ENCODE data around the gene MYL11. TPM values are rescaled to one million over a fixed set of nuclear protein-coding genes. Genes with fewer than 3 reads are reported as not detected.
"Not testable (repeated sequence)": the region's sequence is repeated elsewhere in the genome, so short reads cannot be mapped to it uniquely, and the experiment has no call there.

MYL11 gene
- total RNA-seq, result not detected
- long read RNA-seq, result 0 reads

- Histone ChIP-seq H3K36me3 (no peaks in the 10 kb centered on the region), H3K27ac (replicated peaks) (no peak within 1 kb of the TSS), H3K27me3 (ENCODE audit: low read depth) (no peaks in the 10 kb centered on the region), H3K9me3 (replicated peaks) (no peaks in the 10 kb centered on the region), H3K4me3 (no peak within 1 kb of the TSS), H3K4me1 (peaks cover 35% of the 10 kb centered on the region)
- DNase-seq, result no peak
- no peak for TF ChIP-seq CTCF (IDR thresholded peaks at IDR 0.05; ENCODE audit: borderline replicate concordance)
- intact Hi-C loops (cut with micrococcal nuclease), result no loop called here
Measured at GRCh38 chr16:30374538-30374937, at the start of gene MYL11. TSS of gene MYL11 (plus strand) at chr16:30374802. CDS start at chr16:30374858, 56 bp downstream.

GRCh38 chr16:30334473-30334989 lies 40.1 kb upstream of the MYL11 start:
- H3K9me3 ChIP-seq (replicated peaks); H3K27me3 ChIP-seq (ENCODE audit: low read depth); H3K36me3 ChIP-seq; intact Hi-C loops (cut with micrococcal nuclease): not testable (repeated sequence)
- Histone ChIP-seq H3K4me1 (peaks cover 16% of the 10 kb centered on the region), H3K4me3 (peak overlapping the region; percentile 83), H3K27ac (replicated peaks) (peak overlapping the region; percentile 98)
- DNase-seq, result peak; percentile 84

- peaks cover 16% of the 10 kb centered on the region for H3K4me1 ChIP-seq
- H3K9me3 ChIP-seq (replicated peaks); H3K36me3 ChIP-seq; H3K27me3 ChIP-seq (ENCODE audit: low read depth); intact Hi-C loops (cut with micrococcal nuclease): not testable (repeated sequence)
- H3K27ac ChIP-seq (replicated peaks), result peak overlapping the region; percentile 98
- DNase-seq, result peak; percentile 90
- H3K4me3 ChIP-seq, result peak overlapping the region; percentile 83
Measured at GRCh38 chr16:30335028-30335597, 39.5 kb upstream of the MYL11 start.

GRCh38 chr16:30335598-30336474 lies 38.8 kb upstream of the MYL11 start:
- peaks cover 16% of the 10 kb centered on the region for H3K4me1 ChIP-seq
- H3K27me3 ChIP-seq (ENCODE audit: low read depth), result no peaks in the 10 kb centered on the region
- H3K4me3 ChIP-seq, result peak overlapping the region; percentile 83
- TF ChIP-seq CTCF (IDR thresholded peaks at IDR 0.05; ENCODE audit: borderline replicate concordance), result no peak
- no peaks in the 10 kb centered on the region for H3K9me3 ChIP-seq (replicated peaks)
- intact Hi-C loops (cut with micrococcal nuclease), result no loop called here
- peak overlapping the region; percentile 98 for H3K27ac ChIP-seq (replicated peaks)
- no peak for DNase-seq
- no peaks in the 10 kb centered on the region for H3K36me3 ChIP-seq

GRCh38 chr16:30337964-30338357 lies 36.6 kb upstream of the MYL11 start:
- H3K9me3 ChIP-seq (replicated peaks); H3K4me3 ChIP-seq; H3K36me3 ChIP-seq; DNase-seq; intact Hi-C loops (cut with micrococcal nuclease); H3K27me3 ChIP-seq (ENCODE audit: low read depth); H3K27ac ChIP-seq (replicated peaks): not testable (repeated sequence)
- H3K4me1 ChIP-seq, result peaks cover 12% of the 10 kb centered on the region

GRCh38 chr16:30338715-30339114 lies 35.9 kb upstream of the MYL11 start:
- peaks cover 12% of the 10 kb centered on the region for H3K4me1 ChIP-seq
- H3K27me3 ChIP-seq (ENCODE audit: low read depth); H3K9me3 ChIP-seq (replicated peaks); DNase-seq; H3K36me3 ChIP-seq; intact Hi-C loops (cut with micrococcal nuclease); H3K4me3 ChIP-seq: not testable (repeated sequence)
- H3K27ac ChIP-seq (replicated peaks), result peak overlapping the region; percentile 16

GRCh38 chr16:30340621-30341020 lies 34.0 kb upstream of the MYL11 start:
- no peaks in the 10 kb centered on the region for H3K9me3 ChIP-seq (replicated peaks)
- intact Hi-C loops (cut with micrococcal nuclease), result no loop called here
- no peak for DNase-seq
- no peaks in the 10 kb centered on the region for H3K36me3 ChIP-seq
- no peaks in the 10 kb centered on the region for H3K27me3 ChIP-seq (ENCODE audit: low read depth)
- TF ChIP-seq CTCF (IDR thresholded peaks at IDR 0.05; ENCODE audit: borderline replicate concordance), result no peak
- H3K4me3 ChIP-seq, result no peak overlapping the region
- peaks cover 5% of the 10 kb centered on the region for H3K4me1 ChIP-seq
- no peak overlapping the region for H3K27ac ChIP-seq (replicated peaks)

GRCh38 chr16:30341971-30342370 lies 32.6 kb upstream of the MYL11 start:
- DNase-seq; H3K27me3 ChIP-seq (ENCODE audit: low read depth); H3K4me1 ChIP-seq; H3K4me3 ChIP-seq; H3K36me3 ChIP-seq; intact Hi-C loops (cut with micrococcal nuclease); H3K9me3 ChIP-seq (replicated peaks); H3K27ac ChIP-seq (replicated peaks): not testable (repeated sequence)
